Brain pericyte (primary cell): ENCODE results near the gene TTLL11.
"Not testable (repeated sequence)": the region's sequence is repeated elsewhere in the genome, so short reads cannot be mapped to it uniquely, and the experiment has no call there.

Experiments
- DNase-seq: peaks from one replicate; pipeline ENCODE4 v3.0.0-alpha.2; 2012; ENCODE audit warnings: low read depth, low spot score

The TTLL11 gene

GRCh38 chr9:122085260-122085659, 7.8 kb downstream of the TTLL11 start:
- DNase-seq, result no peak

- DNase-seq, result no peak
Observed at GRCh38 chr9:122084026-122084675, 9.0 kb downstream of the TTLL11 start.

GRCh38 chr9:122080986-122081385, 12.1 kb downstream of the TTLL11 start:
- no peak for DNase-seq

GRCh38 chr9:122078557-122078956, 14.6 kb downstream of the TTLL11 start:
- no peak for DNase-seq

- DNase-seq, result no peak
Observed at GRCh38 chr9:122076773-122077172, 16.3 kb downstream of the TTLL11 start.

GRCh38 chr9:122076117-122076516, 17.0 kb downstream of the TTLL11 start:
- no peak for DNase-seq

GRCh38 chr9:122075135-122076030, 17.7 kb downstream of the TTLL11 start:
- DNase-seq, result no peak

- no peak for DNase-seq
Observed at GRCh38 chr9:122071715-122072114, 21.4 kb downstream of the TTLL11 start.

GRCh38 chr9:122070728-122071515, 22.2 kb downstream of the TTLL11 start:
- no peak for DNase-seq

- not testable (repeated sequence) for DNase-seq
Observed at GRCh38 chr9:122066680-122067079, 26.4 kb downstream of the TTLL11 start.

- no peak for DNase-seq
Observed at GRCh38 chr9:122065923-122066629, 27.0 kb downstream of the TTLL11 start.

- DNase-seq, result no peak
Observed at GRCh38 chr9:122060481-122060880, 32.6 kb downstream of the TTLL11 start.

- no peak for DNase-seq
Observed at GRCh38 chr9:122059955-122060324, 33.2 kb downstream of the TTLL11 start.

- no peak for DNase-seq
Observed at GRCh38 chr9:122059214-122059954, 33.7 kb downstream of the TTLL11 start.

GRCh38 chr9:122058709-122059108, 34.4 kb downstream of the TTLL11 start:
- no peak for DNase-seq

GRCh38 chr9:122058051-122058450, 35.1 kb downstream of the TTLL11 start:
- no peak for DNase-seq

- no peak for DNase-seq
Observed at GRCh38 chr9:122057211-122057610, 35.9 kb downstream of the TTLL11 start.

GRCh38 chr9:122056484-122056883, 36.6 kb downstream of the TTLL11 start:
- no peak for DNase-seq

- no peak for DNase-seq
Observed at GRCh38 chr9:122055701-122056100, 37.4 kb downstream of the TTLL11 start.

- no peak for DNase-seq
Observed at GRCh38 chr9:122053567-122054350, 39.3 kb downstream of the TTLL11 start.
